Sigmoid colon (tissue), 7 donors: ENCODE data around the gene CACNA1A. TPM values are rescaled to one million over a fixed set of nuclear protein-coding genes. Genes with fewer than 3 reads are reported as not detected.

Source experiments
- DNase-seq: peaks from one replicate; pipeline ENCODE4 v3.0.0-alpha.2; 2019
- H3K27ac ChIP-seq, 4 donors: fragments of 200-600 bp; sonication (generic); one replicate each; pipeline ENCODE4 v1.5.1; 2016 to 2019; ENCODE audit warnings: mild to moderate bottlenecking in 1 of 4
- H3K27me3 ChIP-seq, 3 donors: fragments of 200-600 bp; sonication (generic); one replicate each; pipeline ENCODE4 v1.5.1; 2019; ENCODE audit warnings: mild to moderate bottlenecking in 1 of 3
- H3K36me3 ChIP-seq, 4 donors: fragments of 200-600 bp; sonication (generic); one replicate each; pipeline ENCODE4 v1.5.1; 2016 to 2019
- H3K4me1 ChIP-seq, 4 donors: fragments of 200-600 bp; sonication (generic); one replicate each; pipeline ENCODE4 v1.5.1; 2017 to 2019
- H3K4me3 ChIP-seq, 4 donors: fragments of 200-600 bp; sonication (generic); one replicate each; pipeline ENCODE4 v1.5.1; 2017 to 2019; ENCODE audit warnings: mild to moderate bottlenecking in 2 of 4, moderate library complexity in 1 of 4
- H3K9me3 ChIP-seq, 4 donors: fragments of 200-600 bp in 3 of 4; sonication (generic) in 3 of 4; one replicate each; pipeline versions ENCODE4 v1.5.1 to v1.6.1; 2013 to 2019
- EP300 ChIP-seq, 4 donors: sonication (generic); formaldehyde crosslinking; IDR thresholded peaks; one replicate each; pipeline ENCODE4 v1.6.1; 2017; ENCODE audit warnings: antibody characterized with exemption in 4 of 4
- POLR2A ChIP-seq, 2 donors: fragments of 450-650 bp; IDR thresholded peaks; one replicate each; pipeline ENCODE4 v1.6.1; 2016; ENCODE audit warnings: antibody characterized with exemption in 2 of 2, mild to moderate bottlenecking in 2 of 2, moderate library complexity in 2 of 2
- POLR2AphosphoS5 ChIP-seq, 4 donors: sonication (generic); formaldehyde crosslinking; IDR thresholded peaks; one replicate each; pipeline ENCODE4 v1.6.1; 2017; ENCODE audit warnings: antibody characterized with exemption in 4 of 4
- WGBS, 2 donors: extraction: QIAGEN DNeasy Blood & Tissue Kit; methylation state at CpG; one replicate each; pipeline ENCODE4 v1.1.7; 2013; 5-methylcytosine and 5-hydroxymethylcytosine counted together
- intact Hi-C: fragments of 100-400 bp; cut with DNase I; formaldehyde crosslinking; loops from one replicate; pipeline ENCODE4 v1.15.1; 2023
- polyA plus RNA-seq, 3 donors: library from polyadenylated mRNA; stranded (reverse); fragments of 200-250 nt; gene quantifications; one replicate each; pipeline ENCODE4 v1.2.3, GENCODE V29; 2013
- total RNA-seq, 4 donors: library from RNA; depleted of rRNA; stranded (reverse); fragments of >200 nt; gene quantifications; one replicate each; pipeline ENCODE4 v1.1.0, GENCODE V29; 2016
- TF ChIP-seq, protein P1 (sequence below), 4 experiments: fragments of 450-650 bp in 3 of 4; fragments of 200-600 bp in 1 of 4; IDR thresholded peaks; one replicate each; pipeline ENCODE4 v1.5.1; 2016 to 2019; ENCODE audit warnings: antibody characterized with exemption in 4 of 4, mild to moderate bottlenecking in 3 of 4, moderate library complexity in 2 of 4
- donor health status: healthy with polysubstance abuse.
- donor health status: Bipolar disorder and iron deficiency.
- donor health status: healthy.

The CACNA1A gene
- total and polyA plus RNA-seq, 7 donors = 0.14 to 3.6 (median 1.6) TPM; not detected in 1

DNA sequence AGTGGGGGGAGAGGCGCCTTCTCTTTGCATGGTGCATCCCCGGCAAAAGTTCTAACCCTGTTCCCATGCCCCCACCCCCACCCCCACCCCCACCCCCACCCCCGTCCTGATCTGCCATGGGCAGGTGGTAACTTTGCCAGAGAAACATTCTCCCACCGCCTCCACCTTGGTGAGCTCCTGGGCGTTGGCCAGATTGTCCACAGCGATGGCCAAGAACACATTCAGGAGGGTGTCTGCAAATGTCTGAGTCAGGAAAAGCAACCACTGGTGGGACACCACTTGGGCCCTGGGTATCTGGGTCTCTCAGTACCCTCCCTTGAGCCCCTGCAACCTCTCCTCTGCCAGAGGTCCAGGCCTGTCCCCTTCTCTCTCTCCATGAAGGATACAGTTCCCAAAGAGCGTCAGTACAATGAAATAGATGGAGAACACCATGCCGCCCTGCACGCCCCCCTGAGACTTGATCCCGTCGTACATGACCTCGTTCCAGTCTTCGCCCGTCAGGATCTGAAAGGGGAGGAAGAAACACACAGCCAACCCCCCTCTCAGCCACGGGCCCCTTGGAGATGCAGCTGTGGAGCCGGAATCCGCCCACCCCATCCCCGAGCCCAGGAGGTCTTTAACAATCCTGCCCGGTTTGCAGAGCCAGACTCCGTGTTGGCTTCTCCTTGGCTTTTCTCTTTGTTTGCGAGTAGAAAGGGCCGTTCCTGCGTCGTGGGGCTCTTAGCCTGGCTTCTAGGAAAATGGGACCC is 202.7 kb downstream of the CACNA1A start:
- H3K27me3 ChIP-seq = peaks cover 4 to 47% (median 12%) of the 10 kb centered on the region in 3 donors
- 76 to 79% methylated on average over 24 of the region's 24 CpGs for WGBS, 2 donors
- H3K9me3 ChIP-seq = peaks cover 0 to 3% (median 0%) of the 10 kb centered on the region in 4 donors
- TF ChIP-seq POLR2A (IDR thresholded peaks at IDR 0.05) (no peak), EP300 (IDR thresholded peaks at IDR 0.05) (no peak), POLR2AphosphoS5 (IDR thresholded peaks at IDR 0.05) (no peak)
- TF ChIP-seq, protein P1, sequence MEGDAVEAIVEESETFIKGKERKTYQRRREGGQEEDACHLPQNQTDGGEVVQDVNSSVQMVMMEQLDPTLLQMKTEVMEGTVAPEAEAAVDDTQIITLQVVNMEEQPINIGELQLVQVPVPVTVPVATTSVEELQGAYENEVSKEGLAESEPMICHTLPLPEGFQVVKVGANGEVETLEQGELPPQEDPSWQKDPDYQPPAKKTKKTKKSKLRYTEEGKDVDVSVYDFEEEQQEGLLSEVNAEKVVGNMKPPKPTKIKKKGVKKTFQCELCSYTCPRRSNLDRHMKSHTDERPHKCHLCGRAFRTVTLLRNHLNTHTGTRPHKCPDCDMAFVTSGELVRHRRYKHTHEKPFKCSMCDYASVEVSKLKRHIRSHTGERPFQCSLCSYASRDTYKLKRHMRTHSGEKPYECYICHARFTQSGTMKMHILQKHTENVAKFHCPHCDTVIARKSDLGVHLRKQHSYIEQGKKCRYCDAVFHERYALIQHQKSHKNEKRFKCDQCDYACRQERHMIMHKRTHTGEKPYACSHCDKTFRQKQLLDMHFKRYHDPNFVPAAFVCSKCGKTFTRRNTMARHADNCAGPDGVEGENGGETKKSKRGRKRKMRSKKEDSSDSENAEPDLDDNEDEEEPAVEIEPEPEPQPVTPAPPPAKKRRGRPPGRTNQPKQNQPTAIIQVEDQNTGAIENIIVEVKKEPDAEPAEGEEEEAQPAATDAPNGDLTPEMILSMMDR (IDR thresholded peaks at IDR 0.05) = no peak
- no peaks in the 10 kb centered on the region for H3K36me3 ChIP-seq
- intact Hi-C loops = no loop called here
- no peak overlapping the region for H3K27ac ChIP-seq
- H3K4me3 ChIP-seq = no peak overlapping the region
- no peak for DNase-seq
- H3K4me1 ChIP-seq = peaks cover 0 to 3% (median 0%) of the 10 kb centered on the region in 4 donors

DNA sequence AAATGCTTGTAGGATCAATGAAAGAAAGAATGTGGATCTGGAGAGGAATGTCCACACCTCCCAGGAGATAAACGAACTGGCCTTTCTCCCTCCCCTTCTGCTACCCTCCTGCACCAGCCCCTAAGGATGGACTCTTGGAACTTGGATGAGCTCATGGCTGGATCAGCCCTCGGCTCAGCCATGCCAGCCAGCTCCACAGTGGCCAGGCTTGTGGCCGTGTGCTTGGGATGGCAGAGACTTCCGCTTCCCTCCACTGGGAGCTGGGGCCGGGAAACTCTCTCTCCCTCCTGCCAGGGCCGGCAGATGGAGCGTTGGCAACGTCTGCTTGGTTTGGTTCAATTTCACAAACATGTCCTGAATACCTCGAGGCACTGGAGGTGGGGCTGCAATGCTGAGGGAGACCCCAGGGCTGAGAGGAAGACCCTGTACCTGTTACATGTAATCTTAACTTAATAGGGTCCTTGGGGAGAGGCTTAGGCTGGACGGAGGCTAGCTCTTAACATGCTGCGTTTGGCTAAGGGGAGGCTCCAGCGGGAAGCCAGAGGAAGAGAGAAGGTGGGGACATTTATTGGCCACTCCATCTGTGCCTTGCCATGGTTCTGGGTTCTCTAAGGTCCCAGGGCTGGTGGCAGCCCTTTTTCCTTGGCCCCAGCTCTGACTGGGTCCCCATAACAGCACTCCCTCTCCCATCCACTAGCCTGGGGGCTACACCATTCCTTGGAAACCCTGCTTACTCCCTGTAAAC is 203.6 kb downstream of the CACNA1A start:
- H3K36me3 ChIP-seq = no peaks in the 10 kb centered on the region
- peaks cover 0 to 3% (median 0%) of the 10 kb centered on the region in 4 donors for H3K9me3 ChIP-seq
- intact Hi-C loops = no loop called here
- no peak overlapping the region for H3K4me3 ChIP-seq
- no peak for TF ChIP-seq EP300 (IDR thresholded peaks at IDR 0.05)
- TF ChIP-seq POLR2AphosphoS5 (IDR thresholded peaks at IDR 0.05) = no peak
- TF ChIP-seq, protein P1 (IDR thresholded peaks at IDR 0.05) = no peak
- TF ChIP-seq POLR2A (IDR thresholded peaks at IDR 0.05) = no peak
- peaks cover 7 to 54% (median 15%) of the 10 kb centered on the region in 3 donors for H3K27me3 ChIP-seq
- H3K4me1 ChIP-seq = peaks cover 0 to 5% (median 0%) of the 10 kb centered on the region in 4 donors
- WGBS, 2 donors = 30 to 45% methylated on average over 12 of the region's 12 CpGs
- H3K27ac ChIP-seq = no peak overlapping the region
- no peak for DNase-seq

DNA sequence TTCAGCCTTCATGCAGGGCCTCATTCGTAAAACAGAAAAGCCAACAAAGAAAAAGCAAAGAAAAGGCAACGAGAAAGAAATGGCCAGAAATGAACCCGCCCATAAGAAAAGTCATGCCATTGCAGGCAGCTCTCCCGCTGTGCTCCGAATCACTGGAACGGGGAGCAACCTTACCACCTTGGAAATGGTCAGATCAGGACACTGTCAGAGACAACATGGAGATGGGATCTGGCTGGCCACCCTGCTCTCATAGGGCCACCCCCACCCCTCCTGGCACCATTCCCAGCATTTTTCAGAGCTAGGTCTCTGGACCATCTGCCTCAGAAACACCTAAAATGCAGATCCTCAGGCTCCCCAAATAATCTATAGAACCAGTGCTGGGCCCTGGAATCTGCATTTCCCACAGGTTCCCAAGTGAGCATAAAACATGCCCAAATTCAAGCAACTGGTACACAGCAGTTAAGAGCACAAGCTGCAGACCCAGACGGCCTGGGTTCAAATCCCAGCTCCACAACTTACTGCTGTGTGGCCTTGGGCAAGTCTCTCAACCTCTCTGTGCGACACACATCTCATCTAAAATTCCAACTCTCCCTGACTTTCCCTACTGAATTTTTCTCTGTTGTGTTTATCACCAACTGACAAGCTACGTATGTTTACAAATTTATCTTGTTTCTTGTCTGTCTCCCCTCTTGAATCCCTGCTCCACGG is 204.5 kb downstream of the CACNA1A start:
- no peak for TF ChIP-seq POLR2A (IDR thresholded peaks at IDR 0.05)
- TF ChIP-seq POLR2AphosphoS5 (IDR thresholded peaks at IDR 0.05) = no peak
- TF ChIP-seq, protein P1 (IDR thresholded peaks at IDR 0.05) = no peak
- TF ChIP-seq EP300 (IDR thresholded peaks at IDR 0.05) = no peak
- H3K27ac ChIP-seq = no peak overlapping the region
- intact Hi-C loops = no loop called here
- no peaks in the 10 kb centered on the region for H3K36me3 ChIP-seq
- peaks cover 0 to 3% (median 0%) of the 10 kb centered on the region in 4 donors for H3K9me3 ChIP-seq
- H3K27me3 ChIP-seq = peaks cover 7 to 54% (median 15%) of the 10 kb centered on the region in 3 donors
- peaks cover 0 to 5% (median 0%) of the 10 kb centered on the region in 4 donors for H3K4me1 ChIP-seq
- H3K4me3 ChIP-seq = no peak overlapping the region
- 58 to 73% methylated on average over 10 of the region's 10 CpGs for WGBS, 2 donors
- no peak for DNase-seq

DNA sequence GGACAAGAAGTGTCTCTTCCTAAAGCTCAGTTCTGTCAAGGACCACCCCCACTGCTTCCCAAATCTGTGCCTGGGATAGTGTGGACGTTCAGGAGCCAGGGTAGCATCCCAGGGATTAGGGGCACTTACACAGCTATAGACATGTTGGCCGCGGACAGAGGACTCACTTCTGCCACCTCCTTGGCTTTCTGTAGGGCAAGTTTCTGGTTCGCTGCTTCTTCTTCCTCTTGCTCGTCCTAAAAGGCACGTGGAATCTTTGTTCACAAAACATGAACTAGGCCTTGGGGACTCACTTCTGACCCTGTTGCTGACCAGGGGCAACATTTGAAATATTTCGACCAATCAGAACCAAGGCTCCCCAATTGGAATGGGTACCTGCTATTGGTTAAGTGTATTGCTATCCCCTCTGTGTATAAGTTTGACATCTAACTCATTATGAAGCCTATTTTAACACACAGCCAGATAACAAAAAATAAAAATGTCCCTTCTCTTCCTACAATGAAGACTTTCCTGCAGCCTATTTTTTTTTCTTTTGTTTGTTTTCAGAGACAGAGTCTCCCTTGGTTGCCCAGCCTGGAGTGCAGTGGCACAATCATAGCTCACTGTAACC is 205.8 kb downstream of the CACNA1A start:
- Histone ChIP-seq H3K4me3 (no peak overlapping the region), H3K36me3 (no peaks in the 10 kb centered on the region), H3K27ac (no peak overlapping the region), H3K27me3 (peaks cover 7 to 54% (median 15%) of the 10 kb centered on the region in 3 donors), H3K4me1 (peaks cover 0 to 5% (median 0%) of the 10 kb centered on the region in 4 donors), H3K9me3 (peaks cover 0 to 3% (median 0%) of the 10 kb centered on the region in 4 donors)
- TF ChIP-seq POLR2AphosphoS5 (IDR thresholded peaks at IDR 0.05) (no peak), EP300 (IDR thresholded peaks at IDR 0.05) (no peak), POLR2A (IDR thresholded peaks at IDR 0.05) (no peak)
- TF ChIP-seq, protein P1 (IDR thresholded peaks at IDR 0.05) = no peak
- intact Hi-C loops = no loop called here
- no peak for DNase-seq
- WGBS, 2 donors = 62 to 67% methylated on average over 7 of the region's 7 CpGs
